Glutamatergic neuron (in vitro differentiated cells): ENCODE results near the gene KCNT1. TPM values are rescaled to one million over a fixed set of nuclear protein-coding genes. Genes with fewer than 3 reads are reported as not detected.

Experiments used
- DNase-seq: peaks from one replicate; pipeline ENCODE4 v3.0.0; 2022
- H3K27ac Mint-ChIP-seq: one replicate; pipeline ENCODE4 v1.8.0; 2020; ENCODE audit warnings: mild to moderate bottlenecking, mixed read lengths, inconsistent platforms; ENCODE audit not compliant: unreplicated experiment
- H3K27me3 Mint-ChIP-seq: one replicate; pipeline ENCODE4 v1.8.0; 2020; ENCODE audit warnings: mild to moderate bottlenecking, moderate library complexity, mixed read lengths, inconsistent platforms; ENCODE audit not compliant: unreplicated experiment
- H3K36me3 Mint-ChIP-seq: one replicate; pipeline ENCODE4 v1.8.0; 2020; ENCODE audit warnings: mild to moderate bottlenecking, mixed read lengths, inconsistent platforms; ENCODE audit not compliant: unreplicated experiment
- H3K4me1 Mint-ChIP-seq: one replicate; pipeline ENCODE4 v1.8.0; 2020; ENCODE audit warnings: mild to moderate bottlenecking, low read depth, mixed read lengths, inconsistent platforms; ENCODE audit not compliant: unreplicated experiment
- H3K4me3 Mint-ChIP-seq: one replicate; pipeline ENCODE4 v1.8.0; 2020; ENCODE audit warnings: mild to moderate bottlenecking, mixed read lengths, inconsistent platforms; ENCODE audit not compliant: unreplicated experiment
- H3K9me3 Mint-ChIP-seq: one replicate; pipeline ENCODE4 v1.8.0; 2020; ENCODE audit warnings: mild to moderate bottlenecking, moderate library complexity, mixed read lengths, inconsistent platforms; ENCODE audit not compliant: unreplicated experiment
- total RNA-seq: library from RNA; stranded (reverse); fragmentation: NEBNext Ultra II Directional; extraction: Animal tissue kit (Norgen Biotek cat#: 25700); gene quantifications from one replicate; pipeline ENCODE4 v1.2.1, GENCODE V29; 2021; ENCODE audit not compliant: unreplicated experiment
- TF ChIP-seq, protein P1 (sequence below): fragments of 200-600 bp; sonication (generic); IDR thresholded peaks from one replicate; pipeline ENCODE4 v1.5.0; 2021; ENCODE audit not compliant: partially characterized antibody, unreplicated experiment

Gene KCNT1
- total RNA-seq, 1 donor from 2014 or later: 0.76 TPM

DNA sequence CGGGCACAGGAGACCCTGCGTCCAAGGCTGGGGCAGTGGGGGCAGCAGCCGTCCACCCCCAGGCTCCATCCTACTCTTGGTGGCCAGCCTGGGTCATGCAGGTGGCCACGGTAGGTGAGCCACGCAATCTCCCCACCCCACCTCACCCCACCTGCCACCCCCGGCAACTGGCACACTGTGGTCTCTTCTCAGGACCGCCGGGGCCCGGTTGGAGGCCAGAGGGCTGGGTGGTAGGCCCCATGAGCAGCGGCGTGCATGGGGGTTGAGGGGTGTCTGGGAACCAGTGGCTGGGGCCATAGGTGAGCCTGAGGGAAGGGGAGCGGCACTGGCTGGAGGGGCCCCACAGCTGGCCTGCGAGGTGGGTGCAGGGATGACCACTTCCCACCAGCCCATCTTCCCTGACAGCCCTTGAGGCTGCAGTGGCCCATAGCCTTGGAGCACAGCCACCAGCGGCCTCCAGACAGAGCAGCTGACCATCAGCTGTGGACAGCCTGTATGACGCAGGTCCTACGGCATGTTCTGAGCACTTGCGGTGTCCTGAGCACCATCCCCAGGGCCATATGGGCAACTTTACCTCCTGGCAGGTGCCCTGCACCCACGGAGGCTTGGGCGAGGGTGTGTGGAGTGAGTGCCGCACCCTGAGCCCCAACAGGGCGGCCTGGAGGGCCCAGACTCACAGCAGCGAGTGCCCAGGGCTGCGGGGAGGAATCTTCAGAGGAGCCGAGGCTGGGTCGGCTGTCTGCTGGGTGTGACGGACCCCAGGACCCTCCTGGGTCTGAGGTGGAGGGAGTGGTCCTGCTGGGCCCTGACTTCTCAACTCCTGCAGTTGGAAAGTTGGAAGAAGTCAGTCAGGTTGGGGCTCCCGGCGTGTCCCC is 47.4 kb downstream of the KCNT1 start:
- no peak overlapping the region for H3K4me3 Mint-ChIP-seq
- H3K27ac Mint-ChIP-seq: no peak overlapping the region
- no peak for DNase-seq
- peaks cover 5% of the 10 kb centered on the region for H3K27me3 Mint-ChIP-seq
- TF ChIP-seq, protein P1, sequence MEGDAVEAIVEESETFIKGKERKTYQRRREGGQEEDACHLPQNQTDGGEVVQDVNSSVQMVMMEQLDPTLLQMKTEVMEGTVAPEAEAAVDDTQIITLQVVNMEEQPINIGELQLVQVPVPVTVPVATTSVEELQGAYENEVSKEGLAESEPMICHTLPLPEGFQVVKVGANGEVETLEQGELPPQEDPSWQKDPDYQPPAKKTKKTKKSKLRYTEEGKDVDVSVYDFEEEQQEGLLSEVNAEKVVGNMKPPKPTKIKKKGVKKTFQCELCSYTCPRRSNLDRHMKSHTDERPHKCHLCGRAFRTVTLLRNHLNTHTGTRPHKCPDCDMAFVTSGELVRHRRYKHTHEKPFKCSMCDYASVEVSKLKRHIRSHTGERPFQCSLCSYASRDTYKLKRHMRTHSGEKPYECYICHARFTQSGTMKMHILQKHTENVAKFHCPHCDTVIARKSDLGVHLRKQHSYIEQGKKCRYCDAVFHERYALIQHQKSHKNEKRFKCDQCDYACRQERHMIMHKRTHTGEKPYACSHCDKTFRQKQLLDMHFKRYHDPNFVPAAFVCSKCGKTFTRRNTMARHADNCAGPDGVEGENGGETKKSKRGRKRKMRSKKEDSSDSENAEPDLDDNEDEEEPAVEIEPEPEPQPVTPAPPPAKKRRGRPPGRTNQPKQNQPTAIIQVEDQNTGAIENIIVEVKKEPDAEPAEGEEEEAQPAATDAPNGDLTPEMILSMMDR: no peak
- peaks cover 5% of the 10 kb centered on the region for H3K9me3 Mint-ChIP-seq
- H3K4me1 Mint-ChIP-seq: no peaks in the 10 kb centered on the region
- H3K36me3 Mint-ChIP-seq: peaks cover 6% of the 10 kb centered on the region

DNA sequence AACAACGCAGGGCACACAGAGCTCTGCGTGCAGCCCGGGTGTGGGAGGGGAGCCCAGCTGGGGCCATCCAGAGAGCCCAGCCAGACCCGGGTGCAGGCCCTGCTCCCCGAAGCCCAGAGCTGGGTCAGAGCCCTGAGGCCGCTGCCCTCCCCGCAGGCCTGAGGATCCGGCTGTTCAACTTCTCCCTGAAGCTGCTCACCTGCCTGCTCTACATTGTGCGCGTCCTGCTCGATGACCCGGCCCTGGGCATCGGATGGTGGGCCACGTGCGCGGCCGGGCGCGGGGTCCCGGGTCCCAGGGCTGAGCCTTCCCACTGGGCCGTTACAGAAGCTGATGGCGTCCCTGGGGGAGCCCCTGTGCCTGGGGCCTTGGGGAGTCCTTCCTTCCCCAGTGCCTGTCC is 48.8 kb downstream of the KCNT1 start:
- no peaks in the 10 kb centered on the region for H3K4me1 Mint-ChIP-seq
- peaks cover 6% of the 10 kb centered on the region for H3K36me3 Mint-ChIP-seq
- no peak overlapping the region for H3K4me3 Mint-ChIP-seq
- H3K27ac Mint-ChIP-seq: no peak overlapping the region
- TF ChIP-seq, protein P1: no peak
- H3K27me3 Mint-ChIP-seq: peaks cover 5% of the 10 kb centered on the region
- no peak for DNase-seq
- peaks cover 5% of the 10 kb centered on the region for H3K9me3 Mint-ChIP-seq

DNA sequence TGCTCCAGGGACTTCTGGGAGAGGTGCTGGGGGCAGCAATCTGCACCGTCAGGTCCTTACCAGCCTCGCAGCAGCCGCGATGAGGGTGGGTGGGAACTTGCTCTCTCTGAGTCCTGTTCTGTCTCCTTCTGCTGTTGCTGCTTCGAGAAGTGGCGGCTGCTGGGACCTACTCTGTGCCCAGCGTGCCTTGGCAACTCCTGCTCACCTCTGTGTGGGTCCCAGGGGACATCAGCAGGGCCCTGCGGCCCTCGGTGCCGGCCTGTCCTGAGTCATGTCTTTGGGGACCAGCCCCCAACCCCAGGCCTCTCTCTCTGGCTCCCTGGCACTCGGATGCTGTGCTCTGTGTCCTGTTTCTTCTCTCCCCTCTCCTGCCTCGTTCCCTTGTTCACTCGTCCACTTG is 49.5 kb downstream of the KCNT1 start:
- Mint-ChIP-seq H3K4me1 (no peaks in the 10 kb centered on the region), H3K27me3 (peaks cover 5% of the 10 kb centered on the region), H3K27ac (peak overlapping the region; percentile 69), H3K36me3 (peaks cover 6% of the 10 kb centered on the region), H3K9me3 (peaks cover 5% of the 10 kb centered on the region), H3K4me3 (peak overlapping the region; percentile 58)
- TF ChIP-seq, protein P1: no peak
- no peak for DNase-seq

DNA sequence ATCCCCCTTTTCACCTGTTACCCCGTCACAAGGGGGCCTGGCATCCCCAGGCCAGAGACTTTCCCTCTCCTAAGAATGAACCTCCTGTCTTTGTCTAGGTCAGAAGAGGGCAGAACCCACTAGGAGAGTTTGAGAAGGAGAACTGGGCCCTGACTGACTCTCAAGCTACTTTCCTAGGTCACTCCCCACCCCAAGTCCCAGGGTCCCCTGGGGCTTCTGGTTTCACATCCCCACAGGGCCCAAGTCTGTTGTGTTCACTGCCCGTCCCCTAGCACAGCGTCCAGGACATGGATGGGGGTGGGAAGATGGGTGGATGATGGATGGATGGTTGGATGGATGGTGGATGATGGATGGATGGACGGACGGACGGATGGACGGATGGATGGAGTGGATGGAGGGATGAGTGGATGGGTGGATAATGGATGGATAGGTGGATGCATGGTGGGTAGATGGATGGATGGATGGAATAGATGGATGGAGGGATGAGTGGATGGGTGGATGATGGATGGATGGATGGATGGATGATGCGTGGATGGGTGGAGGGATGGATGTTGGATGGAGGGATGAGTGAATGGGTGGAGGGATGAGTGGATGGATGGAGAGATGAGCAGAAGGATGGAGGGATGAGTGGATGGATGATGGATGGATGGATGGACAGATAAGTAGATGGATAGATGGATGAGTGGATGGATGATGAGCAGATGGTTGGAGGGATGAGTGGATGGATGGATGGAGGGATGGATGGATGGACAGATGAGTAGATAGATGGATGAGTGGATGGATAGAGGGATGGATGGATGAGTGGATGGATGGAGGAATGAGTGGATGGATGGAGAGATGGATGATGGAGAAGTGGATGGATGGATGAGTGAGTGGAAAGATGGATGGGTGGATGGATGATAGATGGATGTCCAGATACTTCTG is 50.6 kb downstream of the KCNT1 start:
- H3K27me3 Mint-ChIP-seq: peaks cover 5% of the 10 kb centered on the region
- no peaks in the 10 kb centered on the region for H3K4me1 Mint-ChIP-seq
- H3K4me3 Mint-ChIP-seq: no peak overlapping the region
- no peak for DNase-seq
- TF ChIP-seq, protein P1: no peak
- peaks cover 6% of the 10 kb centered on the region for H3K36me3 Mint-ChIP-seq
- H3K9me3 Mint-ChIP-seq: peaks cover 5% of the 10 kb centered on the region
- no peak overlapping the region for H3K27ac Mint-ChIP-seq
